Stomach (tissue), 9 donors: ENCODE results near the gene ERF. TPM values are rescaled to one million over a fixed set of nuclear protein-coding genes. Genes with fewer than 3 reads are reported as not detected.

Experiments used
- DNase-seq, 2 donors: peaks; one replicate each; pipeline versions ENCODE4 v3.0.0 to v3.0.0-alpha.2; 2013 to 2019
- H3K27ac ChIP-seq, 5 donors: fragments of 200-600 bp in 4 of 5; sonication (generic) in 4 of 5; one replicate each; pipeline ENCODE4 v1.5.1; 2013 to 2019; ENCODE audit warnings: mild to moderate bottlenecking in 1 of 5, moderate library complexity in 1 of 5
- H3K27me3 ChIP-seq, 3 donors: fragments of 200-600 bp; sonication (generic); one replicate each; pipeline ENCODE4 v1.5.1; 2017 to 2019; ENCODE audit warnings: mixed run types in 1 of 3
- H3K36me3 ChIP-seq, 4 donors: fragments of 200-600 bp; sonication (generic); 1 replicate in 3 of 4; 2 replicates in 1 of 4; pipeline ENCODE4 v1.5.1; 2016 to 2019
- H3K4me1 ChIP-seq, 4 donors: fragments of 200-600 bp; sonication (generic); one replicate each; pipeline ENCODE4 v1.5.1; 2016 to 2019
- H3K4me3 ChIP-seq, 4 donors: fragments of 200-600 bp; sonication (generic) in 3 of 4; one replicate each; pipeline ENCODE4 v1.5.1; 2016 to 2019; ENCODE audit warnings: mild to moderate bottlenecking in 1 of 4
- H3K9me3 ChIP-seq, 4 donors: fragments of 200-600 bp; sonication (generic); one replicate each; pipeline ENCODE4 v1.5.1; 2016 to 2019
- CTCF ChIP-seq, 7 experiments: fragments of 450-650 bp in 4 of 7; fragments of 200-600 bp in 3 of 7; sonication (generic) in 3 of 7; IDR thresholded peaks; one replicate each; pipeline ENCODE4 v1.5.1; 2016 to 2019; ENCODE audit warnings: antibody characterized with exemption in 7 of 7, control low read depth in 2 of 7, mild to moderate bottlenecking in 1 of 7
- EP300 ChIP-seq: sonication (generic); formaldehyde crosslinking; IDR thresholded peaks from one replicate; pipeline ENCODE4 v1.6.1; 2017; ENCODE audit warnings: antibody characterized with exemption
- POLR2A ChIP-seq, 4 donors: fragments of 450-650 bp; IDR thresholded peaks; one replicate each; pipeline ENCODE4 v1.6.1; 2016; ENCODE audit warnings: antibody characterized with exemption in 4 of 4, control low read depth in 2 of 4, mild to moderate bottlenecking in 1 of 4, moderate library complexity in 1 of 4
- POLR2AphosphoS5 ChIP-seq, 3 donors: sonication (generic); formaldehyde crosslinking; IDR thresholded peaks; one replicate each; pipeline ENCODE4 v1.6.1; 2016; ENCODE audit warnings: antibody characterized with exemption in 3 of 3
- WGBS, 5 donors: extraction: QIAGEN DNeasy Blood & Tissue Kit in 3 of 5; methylation state at CpG; one replicate each; pipeline versions ENCODE4 v1.1.5 to v1.1.7; 2013 to 2018; 5-methylcytosine and 5-hydroxymethylcytosine counted together
- intact Hi-C: fragments of 100-400 bp; cut with DNase I; formaldehyde crosslinking; loops from one replicate; pipeline ENCODE4 v1.15.1; 2023; ENCODE audit warnings: low total_unique reads
- polyA plus RNA-seq, 3 donors: library from polyadenylated mRNA; stranded (reverse); fragments of 200-250 nt; gene quantifications; one replicate each; pipeline ENCODE4 v1.2.3, GENCODE V29; 2013
- total RNA-seq, 5 donors: library from RNA; depleted of rRNA; stranded (reverse); fragments of >200 nt; gene quantifications; one replicate each; pipeline versions ENCODE4 v1.1.0 to v1.2.3, GENCODE V29; 2014 to 2016
- donor health status: healthy with polysubstance abuse.
- donor health status: Bipolar disorder and iron deficiency.
- donor health status: healthy.

Gene ERF
- total and polyA plus RNA-seq, 8 donors: 11.6 to 118 (median 30.8) TPM

GRCh38 chr19:42216653-42217519, 38.0 kb downstream of the ERF start:
- peaks cover 40 to 87% (median 63%) of the 10 kb centered on the region in 4 donors for H3K4me1 ChIP-seq
- H3K36me3 ChIP-seq: peaks cover 11 to 36% (median 35%) of the 10 kb centered on the region in 4 donors
- no peaks in the 10 kb centered on the region for H3K9me3 ChIP-seq
- peak; percentile 51 to 79 for DNase-seq
- TF ChIP-seq EP300: no peak
- TF ChIP-seq POLR2AphosphoS5 (IDR thresholded peaks at IDR 0.05): peak in 2 of 3 donors; percentile 19 to 23
- H3K27ac ChIP-seq: peak overlapping the region; percentile 89 to 98 (median 94)
- 0 to 5% (median 1%) methylated on average over 20 to 79 of the region's 79 CpGs for WGBS, 5 donors
- peak overlapping the region; percentile 71 to 94 (median 84) for H3K4me3 ChIP-seq
- no peaks in the 10 kb centered on the region for H3K27me3 ChIP-seq
- intact Hi-C loops: no loop called here

GRCh38 chr19:42214810-42215485, 40.0 kb downstream of the ERF start:
- no peaks in the 10 kb centered on the region for H3K9me3 ChIP-seq
- peaks cover 25 to 56% (median 54%) of the 10 kb centered on the region in 4 donors for H3K36me3 ChIP-seq
- no peak for DNase-seq
- no peak overlapping the region for H3K27ac ChIP-seq
- TF ChIP-seq CTCF (IDR thresholded peaks at IDR 0.05): no peak
- no peak for TF ChIP-seq POLR2AphosphoS5 (IDR thresholded peaks at IDR 0.05)
- no peak for TF ChIP-seq POLR2A (IDR thresholded peaks at IDR 0.05)
- TF ChIP-seq EP300: no peak
- intact Hi-C loops: no loop called here
- H3K4me1 ChIP-seq: peaks cover 27 to 77% (median 48%) of the 10 kb centered on the region in 4 donors
- 65 to 74% (median 71%) methylated on average over 8 to 11 of the region's 11 CpGs for WGBS, 5 donors
- H3K27me3 ChIP-seq: no peaks in the 10 kb centered on the region
- peak overlapping the region in 1 of 4 donors; percentile 94 for H3K4me3 ChIP-seq

GRCh38 chr19:42212886-42213285, 42.0 kb downstream of the ERF start:
- no peak for TF ChIP-seq EP300
- TF ChIP-seq CTCF (IDR thresholded peaks at IDR 0.05): no peak
- no peak for TF ChIP-seq POLR2AphosphoS5 (IDR thresholded peaks at IDR 0.05)
- no peak for TF ChIP-seq POLR2A (IDR thresholded peaks at IDR 0.05)
- intact Hi-C loops: no loop called here
- DNase-seq: no peak
- WGBS, 5 donors: 65 to 84% (median 81%) methylated on average over 1 of the region's 1 CpG
- H3K27ac ChIP-seq: no peak overlapping the region
- H3K4me1 ChIP-seq: peaks cover 17 to 75% (median 34%) of the 10 kb centered on the region in 4 donors
- no peaks in the 10 kb centered on the region for H3K27me3 ChIP-seq
- H3K9me3 ChIP-seq: no peaks in the 10 kb centered on the region
- no peak overlapping the region for H3K4me3 ChIP-seq
- peaks cover 46 to 76% (median 75%) of the 10 kb centered on the region in 4 donors for H3K36me3 ChIP-seq

- Histone ChIP-seq H3K27me3 (no peaks in the 10 kb centered on the region), H3K4me1 (peaks cover 1 to 56% (median 15%) of the 10 kb centered on the region in 4 donors), H3K27ac (peak overlapping the region in 2 of 5 donors; percentile 35 to 58), H3K9me3 (no peaks in the 10 kb centered on the region), H3K36me3 (peaks cover 64 to 100% (median 100%) of the 10 kb centered on the region in 4 donors), H3K4me3 (peak overlapping the region in 1 of 4 donors; percentile 19)
- DNase-seq: peak in 1 of 2 donors; percentile 41
- TF ChIP-seq POLR2A (IDR thresholded peaks at IDR 0.05) (no peak), CTCF (IDR thresholded peaks at IDR 0.05) (no peak), POLR2AphosphoS5 (IDR thresholded peaks at IDR 0.05) (no peak)
- intact Hi-C loops: no loop called here
- WGBS, 5 donors: 57 to 75% (median 60%) methylated on average over 11 of the region's 11 CpGs
Observed at GRCh38 chr19:42208612-42209011, 46.3 kb downstream of the ERF start.
